HEK293T (cell line): ENCODE data around the gene TCF20.

Experiments used
- CTCF ChIA-PET: fragments of 350-600 bp; formaldehyde crosslinking; extraction: SDS; loops from one replicate; lab custom pipeline; 2021; ENCODE audit warnings: antibody characterized with exemption, inconsistent platforms; lab: Yijun Ruan, JAX
- POLR2A ChIA-PET: fragments of 350-600 bp; formaldehyde crosslinking; extraction: SDS; loops from one replicate; lab custom pipeline; 2020; ENCODE audit warnings: antibody characterized with exemption, inconsistent platforms; lab: Yijun Ruan, JAX
- DNase-seq: peaks from one replicate; pipeline ENCODE4 v3.0.0; 2012; ENCODE audit warnings: mixed read lengths; ENCODE audit errors: extremely low spot score
- ARNT ChIP-seq: fragments of 450-650 bp; IDR thresholded peaks from 2 replicates; pipeline ENCODE4 v1.6.1; 2017; ENCODE audit warnings: mild to moderate bottlenecking
- BHLHE40 ChIP-seq: fragments of 450-650 bp; IDR thresholded peaks from 2 replicates; pipeline ENCODE4 v1.6.1; 2016; ENCODE audit warnings: mild to moderate bottlenecking, moderate library complexity, borderline replicate concordance
- CTBP1 ChIP-seq: fragments of 450-650 bp; IDR thresholded peaks from 2 replicates; pipeline ENCODE4 v1.6.1; 2016; ENCODE audit warnings: borderline replicate concordance
- ELF4 ChIP-seq: fragments of 450-650 bp; IDR thresholded peaks from 2 replicates; pipeline ENCODE4 v1.6.1; 2017; ENCODE audit warnings: antibody characterized with exemption
- FOXA1 ChIP-seq: fragments of 450-650 bp; IDR thresholded peaks from 2 replicates; pipeline ENCODE4 v1.6.1; 2016; ENCODE audit warnings: mild to moderate bottlenecking
- FOXK2 ChIP-seq: fragments of 450-650 bp; IDR thresholded peaks from 2 replicates; pipeline ENCODE4 v1.6.1; 2016; ENCODE audit warnings: mild to moderate bottlenecking
- FOXM1 ChIP-seq: fragments of 450-650 bp; IDR thresholded peaks from 2 replicates; pipeline ENCODE4 v1.6.1; 2017; ENCODE audit warnings: mild to moderate bottlenecking, borderline replicate concordance
- HDGF ChIP-seq: fragments of 450-650 bp; IDR thresholded peaks from 2 replicates; pipeline ENCODE4 v1.6.1; 2017; ENCODE audit warnings: antibody characterized with exemption, borderline replicate concordance
- L3MBTL2 ChIP-seq: fragments of 450-650 bp; conservative IDR thresholded peaks from 2 replicates; pipeline ENCODE4 v1.6.1; 2016; ENCODE audit warnings: mild to moderate bottlenecking
- LEF1 ChIP-seq: fragments of 450-650 bp; IDR thresholded peaks from 2 replicates; pipeline ENCODE4 v1.6.1; 2017; ENCODE audit warnings: mild to moderate bottlenecking, borderline replicate concordance
- NFRKB ChIP-seq: fragments of 450-650 bp; IDR thresholded peaks from 2 replicates; pipeline ENCODE4 v1.6.1; 2016; ENCODE audit warnings: mild to moderate bottlenecking, moderate library complexity
- SP1 ChIP-seq: fragments of 450-650 bp; IDR thresholded peaks from 2 replicates; pipeline ENCODE4 v1.6.1; 2017
- SUZ12 ChIP-seq: fragments of 450-650 bp; IDR thresholded peaks from 2 replicates; pipeline ENCODE4 v1.6.1; 2016; ENCODE audit warnings: mild to moderate bottlenecking
- TARDBP ChIP-seq: fragments of 450-650 bp; IDR thresholded peaks from 2 replicates; pipeline ENCODE4 v1.6.1; 2016
- ZNF384 ChIP-seq: fragments of 450-650 bp; IDR thresholded peaks from 2 replicates; pipeline ENCODE4 v1.6.1; 2016
- TF ChIP-seq, protein P1 (sequence below): fragments of 450-650 bp; IDR thresholded peaks from 2 replicates; pipeline ENCODE4 v1.6.1; 2016

Gene TCF20

DNA sequence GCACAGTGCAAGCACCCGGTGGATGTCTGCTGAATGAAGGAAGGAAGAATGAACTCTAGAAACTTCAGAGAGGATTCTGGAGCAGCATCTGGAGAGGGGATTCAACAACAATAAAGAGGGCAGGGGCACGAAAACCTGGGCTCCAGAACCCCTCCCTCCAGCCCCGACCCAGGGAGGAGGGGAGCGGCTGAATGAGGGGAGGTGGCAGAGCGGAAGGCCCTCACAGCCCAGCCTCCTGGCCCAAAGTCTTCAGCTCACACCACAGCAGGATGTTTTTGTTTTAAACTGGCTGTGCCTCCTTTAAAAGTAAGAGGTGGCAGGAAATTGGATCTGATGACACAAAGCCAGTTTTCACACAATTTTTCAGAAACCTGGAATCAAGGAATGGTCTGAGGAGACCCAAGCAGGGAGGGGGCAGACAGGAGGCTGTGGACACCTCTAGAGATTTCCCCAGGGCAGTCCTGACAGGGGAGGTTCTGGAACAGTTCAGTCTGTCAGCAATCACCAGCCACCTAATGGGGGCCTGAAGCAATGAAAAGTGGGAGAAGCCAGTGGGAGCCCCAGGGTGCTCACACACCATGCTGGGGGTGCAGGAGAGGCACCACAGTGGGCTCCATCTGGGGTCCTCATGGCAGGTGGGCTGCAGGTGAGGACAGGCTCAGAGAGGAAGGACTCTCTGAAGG lies 44.4 kb upstream of the TCF20 start:
- no peak for DNase-seq
- POLR2A ChIA-PET: no interaction called here
- CTCF ChIA-PET: no interaction called here
- TF ChIP-seq ZNF384: no peak
- TF ChIP-seq L3MBTL2: no peak
- no peak for TF ChIP-seq BHLHE40
- TF ChIP-seq SP1: no peak
- no peak for TF ChIP-seq LEF1
- no peak for TF ChIP-seq CTBP1
- TF ChIP-seq TARDBP: no peak
- no peak for TF ChIP-seq ARNT
- TF ChIP-seq, protein P1, sequence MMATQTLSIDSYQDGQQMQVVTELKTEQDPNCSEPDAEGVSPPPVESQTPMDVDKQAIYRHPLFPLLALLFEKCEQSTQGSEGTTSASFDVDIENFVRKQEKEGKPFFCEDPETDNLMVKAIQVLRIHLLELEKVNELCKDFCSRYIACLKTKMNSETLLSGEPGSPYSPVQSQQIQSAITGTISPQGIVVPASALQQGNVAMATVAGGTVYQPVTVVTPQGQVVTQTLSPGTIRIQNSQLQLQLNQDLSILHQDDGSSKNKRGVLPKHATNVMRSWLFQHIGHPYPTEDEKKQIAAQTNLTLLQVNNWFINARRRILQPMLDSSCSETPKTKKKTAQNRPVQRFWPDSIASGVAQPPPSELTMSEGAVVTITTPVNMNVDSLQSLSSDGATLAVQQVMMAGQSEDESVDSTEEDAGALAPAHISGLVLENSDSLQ: no peak
- TF ChIP-seq FOXM1: no peak
- no peak for TF ChIP-seq FOXA1
- TF ChIP-seq NFRKB: no peak
- TF ChIP-seq SUZ12: no peak
- no peak for TF ChIP-seq FOXK2

DNA sequence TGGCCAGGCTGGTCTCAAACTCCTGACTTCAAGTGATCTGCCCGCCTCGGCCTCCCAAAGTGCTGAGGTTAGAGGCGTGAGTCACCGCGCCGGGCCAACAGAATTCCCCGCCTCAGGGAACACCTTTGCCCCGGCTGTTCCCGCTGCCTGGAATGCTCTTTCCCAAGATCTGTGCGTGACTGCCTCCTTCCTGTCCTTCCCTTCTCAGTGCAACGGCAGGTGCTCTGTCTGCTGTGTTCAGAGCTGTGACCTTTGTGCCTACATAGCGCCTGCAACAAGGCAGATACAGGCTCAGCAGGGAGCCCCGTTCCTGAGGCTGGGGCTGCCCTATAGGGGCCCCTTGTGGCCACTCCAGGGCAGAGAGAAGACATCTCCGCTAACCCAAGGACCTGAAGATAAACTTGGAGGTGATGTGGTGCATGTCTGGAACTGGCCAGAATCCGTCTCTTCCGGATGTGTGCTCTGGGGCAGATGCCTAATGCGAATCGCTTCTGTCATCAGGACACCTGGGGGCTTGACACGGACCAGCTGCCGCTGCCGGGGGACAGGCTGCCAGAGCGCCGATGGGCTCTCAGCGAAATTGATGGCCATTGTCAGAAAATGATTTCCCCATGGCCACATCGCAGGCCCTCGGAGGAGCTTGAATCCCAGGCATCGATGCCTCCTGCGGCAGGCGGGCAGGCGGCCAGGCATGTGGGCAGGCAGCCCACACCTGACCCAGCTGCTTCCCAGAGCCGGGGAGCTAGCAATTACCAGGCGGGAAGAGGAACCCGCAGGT lies 43.5 kb upstream of the TCF20 start:
- DNase-seq: peak; percentile 50
- CTCF ChIA-PET: no interaction called here
- POLR2A ChIA-PET: no interaction called here
- no peak for TF ChIP-seq L3MBTL2
- no peak for TF ChIP-seq HDGF

DNA sequence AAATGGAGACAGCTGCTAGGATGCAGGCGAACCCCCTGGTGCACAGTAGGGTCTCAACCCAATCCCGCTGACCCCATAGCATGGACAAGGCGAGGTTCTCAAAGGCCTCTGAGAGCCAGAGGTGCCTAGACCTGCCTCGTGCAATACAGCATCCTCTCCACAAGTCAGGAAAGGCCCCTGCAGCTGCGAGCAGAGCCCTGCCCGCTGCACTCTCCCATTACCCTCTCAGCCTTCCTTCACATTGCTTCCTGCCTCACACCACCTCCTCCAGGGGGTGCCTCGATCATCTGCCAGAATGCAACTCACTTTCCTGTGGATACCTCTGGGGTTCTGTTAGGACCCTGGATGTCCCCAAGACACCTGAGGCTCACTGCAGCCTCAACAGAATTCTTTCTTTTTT lies 42.8 kb upstream of the TCF20 start:
- CTCF ChIA-PET: no interaction called here
- TF ChIP-seq ARNT: no peak
- TF ChIP-seq CTBP1: no peak
- TF ChIP-seq LEF1: no peak
- POLR2A ChIA-PET: no interaction called here
- DNase-seq: no peak

DNA sequence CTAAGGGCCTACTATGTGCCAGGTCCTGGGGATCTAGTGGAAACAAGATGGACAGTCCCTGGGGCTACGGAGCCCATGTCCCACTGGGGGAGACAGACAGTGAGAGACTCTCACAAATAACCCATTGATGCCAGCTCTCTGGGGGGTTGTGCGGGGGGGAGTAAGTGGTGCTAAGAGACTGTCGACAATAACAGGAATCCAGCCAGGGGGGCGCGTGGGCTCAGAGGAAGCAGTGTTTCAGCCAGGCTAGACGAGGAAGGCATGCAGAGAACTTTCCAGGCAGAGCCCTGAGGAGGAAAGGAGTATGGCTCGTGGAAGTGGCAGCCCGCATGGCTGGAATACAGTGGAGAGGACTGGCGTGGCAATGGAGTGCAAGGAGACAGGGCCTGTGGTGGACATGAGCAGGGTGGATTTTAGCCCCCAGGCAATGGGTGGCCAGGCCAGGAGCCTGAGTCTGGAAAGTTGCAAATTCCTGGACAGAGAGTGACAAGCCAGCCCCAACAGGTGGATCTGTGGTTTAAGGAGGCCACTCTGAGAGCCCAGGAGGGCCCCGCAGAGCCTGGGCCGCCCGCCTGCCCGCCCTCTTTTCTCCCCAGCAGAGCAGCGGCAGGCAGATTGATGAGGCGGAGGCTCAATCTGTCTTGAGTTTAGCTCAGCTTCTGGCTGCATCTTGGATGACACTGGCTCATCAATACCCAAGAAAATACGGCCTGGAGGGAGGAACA lies 40.0 kb upstream of the TCF20 start:
- POLR2A ChIA-PET: no interaction called here
- no peak for TF ChIP-seq CTBP1
- DNase-seq: no peak
- CTCF ChIA-PET: no interaction called here

DNA sequence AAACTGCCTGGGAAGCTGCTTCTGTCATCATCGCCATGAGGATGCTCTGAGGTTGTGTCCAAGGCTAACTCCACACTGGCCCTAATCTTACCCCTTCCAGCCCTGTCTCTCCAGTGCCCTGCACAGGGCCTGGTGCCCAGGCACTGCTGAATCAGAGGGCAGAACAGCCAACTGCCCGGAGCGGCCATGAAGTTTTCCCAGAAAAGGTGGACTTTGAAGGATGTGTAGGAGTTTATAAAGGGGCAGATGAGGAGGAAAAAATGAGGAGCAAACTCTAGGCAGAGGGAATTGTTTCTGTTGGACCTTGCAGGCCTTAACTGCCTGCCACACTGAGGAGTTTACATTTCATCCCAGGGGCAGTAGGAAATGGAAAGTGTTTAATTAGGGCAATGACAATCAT lies 39.4 kb upstream of the TCF20 start:
- DNase-seq: no peak
- ChIA-PET CTCF (no interaction called here), POLR2A (no interaction called here)
- TF ChIP-seq HDGF: no peak
- no peak for TF ChIP-seq FOXA1
- TF ChIP-seq SP1: no peak
- TF ChIP-seq CTBP1: no peak
- no peak for TF ChIP-seq ELF4

DNA sequence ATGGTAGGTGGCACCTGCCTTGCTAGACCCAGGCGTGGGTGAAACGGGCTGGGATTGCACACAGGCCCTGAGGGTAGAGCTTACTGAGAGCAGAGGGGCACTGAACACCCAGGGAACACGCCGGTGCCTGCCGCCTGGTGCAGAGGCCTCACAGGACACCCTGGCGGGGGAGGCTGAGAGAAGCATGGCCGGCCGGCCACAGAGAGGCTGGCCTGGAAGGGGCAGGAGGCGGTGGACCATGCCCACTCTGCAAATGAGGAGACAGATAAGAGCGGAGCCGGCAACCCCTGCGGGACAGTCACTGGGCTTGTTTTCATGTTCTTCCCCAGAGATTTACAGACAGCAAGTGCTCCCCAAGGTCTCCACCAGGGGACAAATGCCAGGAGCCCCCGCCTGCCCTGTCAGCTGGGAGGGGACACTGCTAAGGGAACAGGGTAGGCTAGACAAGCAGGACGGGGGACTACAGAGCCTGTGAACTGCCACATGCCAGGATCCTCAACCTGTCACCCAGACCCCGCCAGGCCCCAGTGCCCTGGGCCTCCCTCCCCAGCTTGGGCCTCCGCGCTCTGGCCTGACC lies 38.5 kb upstream of the TCF20 start:
- ChIA-PET CTCF (no interaction called here), POLR2A (no interaction called here)
- TF ChIP-seq BHLHE40: no peak
- TF ChIP-seq FOXA1: no peak
- TF ChIP-seq FOXM1: no peak
- TF ChIP-seq TARDBP: no peak
- no peak for TF ChIP-seq HDGF
- no peak for TF ChIP-seq L3MBTL2
- TF ChIP-seq FOXK2: no peak
- no peak for TF ChIP-seq CTBP1
- TF ChIP-seq LEF1: no peak
- TF ChIP-seq, protein P1: no peak
- no peak for TF ChIP-seq SP1
- TF ChIP-seq ELF4: no peak
- TF ChIP-seq NFRKB: no peak
- TF ChIP-seq ARNT: no peak
- no peak for DNase-seq
